BJ (cell line): Measurements from ENCODE around the gene FMN2. TPM values are rescaled to one million over a fixed set of nuclear protein-coding genes. Genes with fewer than 3 reads are reported as not detected.
"Not testable (repeated sequence)": the region's sequence is repeated elsewhere in the genome, so short reads cannot be mapped to it uniquely, and the experiment has no call there.

ENCODE experiments used
- CTCF ChIA-PET: fragments of 350-600 bp; formaldehyde crosslinking; extraction: SDS; loops from one replicate; lab custom pipeline; 2021; ENCODE audit warnings: antibody characterized with exemption, inconsistent platforms; lab: Yijun Ruan, JAX
- POLR2A ChIA-PET: fragments of 300-600 bp; sonication (Branson Sonifier 250); formaldehyde crosslinking; extraction: SDS; loops from one replicate; lab custom pipeline; 2021; ENCODE audit warnings: antibody characterized with exemption; lab: Charles Lee
- DNase-seq: peaks from one replicate; pipeline ENCODE4 v3.0.0-alpha.2; 2011; ENCODE audit warnings: low read depth
- H3K27me3 ChIP-seq: 2 replicates; pipeline ENCODE4 v1.6.0; 2011; ENCODE audit warnings: low read length; ENCODE audit not compliant: control insufficient read depth, insufficient read depth
- H3K36me3 ChIP-seq: 2 replicates; pipeline ENCODE4 v1.5.1; 2011; ENCODE audit warnings: low read length; ENCODE audit not compliant: control insufficient read depth, insufficient read depth
- H3K4me3 ChIP-seq: 2 replicates; pipeline ENCODE4 v1.5.1; 2011; ENCODE audit warnings: low read depth, mild to moderate bottlenecking, control low read depth, low read length
- polyA plus RNA-seq: library from polyadenylated mRNA; depleted of rRNA; stranded (reverse); fragments of >200 nt; gene quantifications from 2 replicates; pipeline ENCODE4 v1.2.3, GENCODE V29; 2011
- TF ChIP-seq, protein P1 (sequence below): IDR thresholded peaks from 2 replicates; pipeline ENCODE4 v1.5.1; 2011; ENCODE audit warnings: low read depth, mild to moderate bottlenecking, control low read depth, inconsistent platforms, low read length, moderate library complexity; ENCODE audit not compliant: insufficient read depth

The FMN2 gene
- polyA plus RNA-seq, 1 experiment, result 14.6 TPM

DNA sequence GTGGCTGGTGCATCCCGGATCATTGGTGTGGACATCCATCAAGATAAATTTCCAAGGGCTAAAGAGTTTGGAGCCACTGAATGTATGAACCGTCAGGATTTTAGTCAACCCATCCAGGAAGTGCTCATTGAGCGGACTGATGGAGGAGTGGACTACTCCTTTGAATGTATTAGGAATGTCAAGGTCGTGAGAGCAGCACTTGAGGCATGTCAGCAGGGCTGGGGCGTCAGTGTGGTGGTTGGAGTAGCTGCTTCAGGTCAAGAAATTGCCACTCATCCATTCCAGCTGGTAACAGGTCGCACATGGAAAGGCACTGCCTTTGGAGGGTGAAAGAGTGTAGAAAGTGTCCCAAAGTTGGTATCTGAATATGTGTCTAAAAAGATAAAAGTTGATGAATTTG lies 79.1 kb downstream of the FMN2 start:
- CTCF ChIA-PET, result interaction anchor here (1.0 to 4.1 kb wide), 3 partner anchors 60 to 522 kb away, joined by 3 to 21 read pairs (median 3); no protein-coding TSS in a partner anchor
- POLR2A ChIA-PET, result no interaction called here

DNA sequence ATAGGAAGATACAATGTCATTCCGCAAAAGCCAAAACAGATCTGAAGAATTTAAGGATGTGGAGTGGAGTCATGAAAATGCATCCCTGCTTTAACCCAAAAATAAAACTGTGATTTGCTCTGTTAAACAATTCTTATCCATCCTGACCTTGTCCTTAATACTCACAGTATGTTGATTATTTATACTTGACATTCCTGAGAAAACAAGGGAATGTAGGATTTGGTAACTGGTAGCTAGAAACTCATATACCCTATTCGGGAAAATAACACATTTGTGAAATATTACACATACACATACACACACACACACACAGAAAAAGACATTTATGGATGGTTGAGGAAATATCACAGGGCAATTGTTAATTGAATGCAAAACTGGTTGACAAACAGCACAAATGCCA lies 80.2 kb downstream of the FMN2 start:
- POLR2A ChIA-PET, result no interaction called here
- TF ChIP-seq, protein P1, sequence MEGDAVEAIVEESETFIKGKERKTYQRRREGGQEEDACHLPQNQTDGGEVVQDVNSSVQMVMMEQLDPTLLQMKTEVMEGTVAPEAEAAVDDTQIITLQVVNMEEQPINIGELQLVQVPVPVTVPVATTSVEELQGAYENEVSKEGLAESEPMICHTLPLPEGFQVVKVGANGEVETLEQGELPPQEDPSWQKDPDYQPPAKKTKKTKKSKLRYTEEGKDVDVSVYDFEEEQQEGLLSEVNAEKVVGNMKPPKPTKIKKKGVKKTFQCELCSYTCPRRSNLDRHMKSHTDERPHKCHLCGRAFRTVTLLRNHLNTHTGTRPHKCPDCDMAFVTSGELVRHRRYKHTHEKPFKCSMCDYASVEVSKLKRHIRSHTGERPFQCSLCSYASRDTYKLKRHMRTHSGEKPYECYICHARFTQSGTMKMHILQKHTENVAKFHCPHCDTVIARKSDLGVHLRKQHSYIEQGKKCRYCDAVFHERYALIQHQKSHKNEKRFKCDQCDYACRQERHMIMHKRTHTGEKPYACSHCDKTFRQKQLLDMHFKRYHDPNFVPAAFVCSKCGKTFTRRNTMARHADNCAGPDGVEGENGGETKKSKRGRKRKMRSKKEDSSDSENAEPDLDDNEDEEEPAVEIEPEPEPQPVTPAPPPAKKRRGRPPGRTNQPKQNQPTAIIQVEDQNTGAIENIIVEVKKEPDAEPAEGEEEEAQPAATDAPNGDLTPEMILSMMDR, result no peak
- CTCF ChIA-PET, result interaction anchor here (0.6 to 1.5 kb wide), 5 partner anchors 9 to 168 kb away, joined by 3 to 5 read pairs (median 3); no protein-coding TSS in a partner anchor
- no peak overlapping the region for H3K4me3 ChIP-seq
- H3K27me3 ChIP-seq, result no peaks in the 10 kb centered on the region
- no peaks in the 10 kb centered on the region; the same call in 1 of the 2 replicates for H3K36me3 ChIP-seq
- DNase-seq, result no peak

More for the DNA sequence above, 79.1 kb downstream of the FMN2 start:
- TF ChIP-seq, protein P1, result no peak
- DNase-seq, result no peak
- no peak overlapping the region for H3K4me3 ChIP-seq
- no peaks in the 10 kb centered on the region for H3K27me3 ChIP-seq
- no peaks in the 10 kb centered on the region; the same call in 1 of the 2 replicates for H3K36me3 ChIP-seq

- Histone ChIP-seq H3K4me3 (no peak overlapping the region), H3K36me3 (peaks cover 1% of the 10 kb centered on the region; the same call in 1 of the 2 replicates), H3K27me3 (no peaks in the 10 kb centered on the region)
- ChIA-PET POLR2A (no interaction called here), CTCF (interaction anchor here (1.1 to 2.0 kb wide), 5 partner anchors 13 to 144 kb away, joined by 4 to 11 read pairs (median 6); no protein-coding TSS in a partner anchor)
- peak; percentile 47 for DNase-seq
- TF ChIP-seq, protein P1, result no peak
These were observed 82.2 kb downstream of the FMN2 start for GRCh38 chr1:240173836-240174235.

DNA sequence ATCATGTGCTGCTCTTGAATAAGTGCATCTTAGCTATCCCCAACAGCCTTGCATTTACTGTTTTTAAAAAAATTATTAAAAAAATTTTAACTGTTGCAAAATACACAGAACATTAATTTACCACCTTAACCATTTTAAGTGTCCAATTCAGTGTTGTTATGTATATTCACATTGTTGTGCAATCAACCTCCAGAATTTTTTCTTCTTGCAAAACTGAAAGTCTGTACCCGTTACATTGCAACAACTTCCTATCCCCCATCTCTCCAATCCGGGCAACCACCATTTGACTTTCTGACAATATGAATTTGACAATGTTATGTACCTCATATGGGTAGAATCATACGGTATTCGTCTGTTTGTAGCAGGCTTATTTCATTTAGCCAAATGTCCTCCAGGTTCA lies 83.1 kb downstream of the FMN2 start:
- ChIA-PET POLR2A (no interaction called here), CTCF (interaction anchor here (1.6 to 2.0 kb wide), 2 partner anchors 12 to 14 kb away, joined by 6 to 11 read pairs; no protein-coding TSS in a partner anchor)
- TF ChIP-seq, protein P1, result no peak
- H3K4me3 ChIP-seq, result no peak overlapping the region
- H3K27me3 ChIP-seq, result no peaks in the 10 kb centered on the region
- H3K36me3 ChIP-seq, result peaks cover 1% of the 10 kb centered on the region; the same call in 1 of the 2 replicates
- DNase-seq, result no peak

GRCh38 chr1:240178366-240178765 lies 86.7 kb downstream of the FMN2 start:
- peaks cover 3% of the 10 kb centered on the region; the same call in 1 of the 2 replicates for H3K36me3 ChIP-seq
- no peak for DNase-seq
- no peak overlapping the region for H3K4me3 ChIP-seq
- ChIA-PET CTCF (interaction anchor here (0.6 to 2.2 kb wide), 3 partner anchors 11 to 152 kb away, joined by 3 to 6 read pairs (median 3); no protein-coding TSS in a partner anchor), POLR2A (no interaction called here)
- TF ChIP-seq, protein P1, result no peak
- no peaks in the 10 kb centered on the region for H3K27me3 ChIP-seq

DNA sequence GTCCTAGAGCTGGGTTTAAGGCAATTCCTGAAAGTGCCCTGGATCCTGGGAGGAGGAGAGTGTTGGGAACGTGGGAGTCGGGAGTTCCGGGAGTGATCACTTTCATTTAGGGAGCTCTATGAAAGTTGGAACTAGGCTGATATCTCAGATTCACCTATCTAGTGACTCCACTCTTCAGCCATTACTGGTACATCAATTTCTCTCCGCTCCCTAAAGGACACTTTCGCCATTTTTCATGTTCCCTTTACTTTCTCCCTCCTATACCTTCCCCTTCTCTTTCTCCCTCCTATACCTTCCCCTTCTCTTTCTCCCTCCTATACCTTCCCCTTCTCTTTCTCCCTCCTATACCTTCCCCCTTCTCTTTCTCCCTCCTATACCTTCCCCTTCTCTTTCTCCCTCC lies 93.0 kb downstream of the FMN2 start:
- POLR2A ChIA-PET, DNase-seq, H3K27me3 ChIP-seq, H3K36me3 ChIP-seq, H3K4me3 ChIP-seq: not testable (repeated sequence)
- CTCF ChIA-PET, result interaction anchor here (1.2 kb wide), 1 partner anchor 157 kb away, joined by 3 read pairs; no protein-coding TSS in a partner anchor
